ENCODE measurements around the gene OGFOD3.

GRCh38 chr17:82408288-82408937 is 10.0 kb downstream of the OGFOD3 start:
- TF ChIP-seq CTCF (IDR thresholded peaks at IDR 0.05) (no peak), ZFX (IDR thresholded peaks at IDR 0.05; ENCODE audit: borderline replicate concordance) (no peak)

All from 22Rv1 (cell line).